Prostate gland (tissue), 2 donors: Measurements from ENCODE around the gene PLXNC1.

Experiments used
- POLR2A ChIP-seq: fragments of 450-650 bp; IDR thresholded peaks from one replicate; pipeline ENCODE4 v1.6.1; 2016; ENCODE audit warnings: antibody characterized with exemption, mild to moderate bottlenecking
- POLR2AphosphoS5 ChIP-seq: sonication (generic); formaldehyde crosslinking; IDR thresholded peaks from one replicate; pipeline ENCODE4 v1.6.1; 2017; ENCODE audit warnings: antibody characterized with exemption
- TF ChIP-seq, protein P1 (sequence below), 4 experiments: fragments of 200-600 bp in 2 of 4; fragments of 450-650 bp in 2 of 4; sonication (generic) in 2 of 4; IDR thresholded peaks; 1 replicate in 3 of 4; 2 replicates in 1 of 4; pipeline ENCODE4 v1.5.1; 2016 to 2019; ENCODE audit warnings: antibody characterized with exemption in 4 of 4, mild to moderate bottlenecking in 2 of 4, moderate library complexity in 2 of 4

DNA sequence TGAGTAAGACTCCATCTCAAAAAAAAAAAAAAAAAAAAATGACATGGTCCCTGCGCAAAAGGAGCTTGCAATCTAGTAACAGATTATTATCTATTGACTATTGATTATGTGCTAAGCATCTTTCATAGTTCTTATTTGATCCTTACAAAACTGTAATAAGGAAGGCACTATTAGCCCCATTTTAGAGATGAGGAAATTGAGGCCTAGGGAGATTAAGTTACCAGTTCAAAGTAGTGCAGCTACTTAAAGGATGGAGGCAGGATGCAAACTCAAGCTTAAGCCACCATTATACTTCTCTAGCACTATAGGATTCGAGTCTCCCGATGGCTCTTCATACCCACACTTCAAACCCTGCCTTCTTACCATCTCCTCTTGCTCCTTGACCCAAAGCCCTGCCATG is 31.3 kb downstream of the PLXNC1 start:
- TF ChIP-seq, protein P1, sequence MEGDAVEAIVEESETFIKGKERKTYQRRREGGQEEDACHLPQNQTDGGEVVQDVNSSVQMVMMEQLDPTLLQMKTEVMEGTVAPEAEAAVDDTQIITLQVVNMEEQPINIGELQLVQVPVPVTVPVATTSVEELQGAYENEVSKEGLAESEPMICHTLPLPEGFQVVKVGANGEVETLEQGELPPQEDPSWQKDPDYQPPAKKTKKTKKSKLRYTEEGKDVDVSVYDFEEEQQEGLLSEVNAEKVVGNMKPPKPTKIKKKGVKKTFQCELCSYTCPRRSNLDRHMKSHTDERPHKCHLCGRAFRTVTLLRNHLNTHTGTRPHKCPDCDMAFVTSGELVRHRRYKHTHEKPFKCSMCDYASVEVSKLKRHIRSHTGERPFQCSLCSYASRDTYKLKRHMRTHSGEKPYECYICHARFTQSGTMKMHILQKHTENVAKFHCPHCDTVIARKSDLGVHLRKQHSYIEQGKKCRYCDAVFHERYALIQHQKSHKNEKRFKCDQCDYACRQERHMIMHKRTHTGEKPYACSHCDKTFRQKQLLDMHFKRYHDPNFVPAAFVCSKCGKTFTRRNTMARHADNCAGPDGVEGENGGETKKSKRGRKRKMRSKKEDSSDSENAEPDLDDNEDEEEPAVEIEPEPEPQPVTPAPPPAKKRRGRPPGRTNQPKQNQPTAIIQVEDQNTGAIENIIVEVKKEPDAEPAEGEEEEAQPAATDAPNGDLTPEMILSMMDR (IDR thresholded peaks at IDR 0.05) = no peak
- TF ChIP-seq POLR2AphosphoS5 (no peak), POLR2A (no peak)
